Activated CD4-positive, alpha-beta T cell treated with anti-CD3 and anti-CD28 coated beads, Interleukin-2, amount 50 U/mL, for 16 hours (primary cell): ENCODE results near the gene LHFPL6.
A peak's percentile ranks its signal among the peaks of the same experiment; 100 is the strongest.
"Not testable (repeated sequence)": the region's sequence is repeated elsewhere in the genome, so short reads cannot be mapped to it uniquely, and the experiment has no call there.

Experiments used
- DNase-seq: peaks from one replicate; pipeline ENCODE4 v3.0.0-alpha.2; 2020

The LHFPL6 gene

DNA sequence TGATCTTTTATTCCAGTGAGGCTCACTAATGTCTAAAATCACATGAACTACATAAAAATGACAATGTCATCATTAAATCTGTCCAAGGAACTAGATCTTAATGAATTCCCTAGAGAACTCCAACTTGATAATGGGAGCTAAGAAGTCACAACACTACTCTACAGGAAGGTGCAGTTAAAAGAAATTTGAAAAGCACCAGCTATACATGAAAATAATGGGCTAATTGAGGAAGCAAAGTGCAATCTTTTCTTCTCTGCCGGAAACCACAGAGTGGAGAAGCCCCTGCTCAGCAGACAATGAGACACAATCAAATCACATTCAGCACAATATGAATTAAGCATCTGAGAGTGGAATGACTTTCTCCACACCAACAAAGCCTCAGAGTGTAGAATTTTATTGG is 261.7 kb downstream of the LHFPL6 start:
- DNase-seq = no peak

DNA sequence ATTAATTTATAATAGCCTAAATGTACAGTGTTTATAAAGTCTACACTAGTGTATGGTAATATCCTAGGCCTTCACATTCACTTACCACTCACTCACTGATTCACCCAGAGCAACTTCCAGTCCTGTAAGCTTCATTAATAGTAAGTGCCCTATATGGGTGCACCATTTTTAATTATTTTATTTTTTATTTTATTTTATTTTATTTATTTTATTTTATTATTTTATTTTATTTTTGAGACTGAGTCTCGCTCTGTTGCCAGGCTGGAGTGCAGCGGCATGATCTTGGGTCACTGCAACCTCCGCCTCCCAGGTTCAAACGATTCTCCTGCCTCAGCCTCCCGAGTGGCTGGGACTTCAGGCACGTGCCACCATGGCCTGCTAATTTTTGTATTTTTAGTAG is 264.9 kb downstream of the LHFPL6 start:
- not testable (repeated sequence) for DNase-seq

DNA sequence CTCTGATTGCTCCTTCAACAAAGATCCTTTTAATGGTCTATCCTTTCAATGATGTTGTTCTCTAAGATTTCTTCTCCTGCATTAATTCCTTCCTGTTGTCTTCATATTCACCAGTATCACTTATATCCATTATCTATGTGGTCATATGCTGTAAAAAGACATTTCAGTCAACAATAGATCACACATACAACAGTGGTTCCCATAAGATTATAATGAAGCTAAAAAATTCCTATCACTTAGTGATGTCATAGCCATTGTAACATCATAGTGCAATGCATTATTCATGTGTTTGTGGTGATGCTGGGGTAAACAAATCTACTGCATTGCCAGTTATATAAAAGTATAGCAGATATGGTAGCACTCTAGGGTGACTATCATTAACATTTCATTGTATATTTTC is 266.1 kb downstream of the LHFPL6 start:
- DNase-seq = no peak

GRCh38 chr13:39336207-39336606 is 266.8 kb downstream of the LHFPL6 start:
- no peak for DNase-seq

DNA sequence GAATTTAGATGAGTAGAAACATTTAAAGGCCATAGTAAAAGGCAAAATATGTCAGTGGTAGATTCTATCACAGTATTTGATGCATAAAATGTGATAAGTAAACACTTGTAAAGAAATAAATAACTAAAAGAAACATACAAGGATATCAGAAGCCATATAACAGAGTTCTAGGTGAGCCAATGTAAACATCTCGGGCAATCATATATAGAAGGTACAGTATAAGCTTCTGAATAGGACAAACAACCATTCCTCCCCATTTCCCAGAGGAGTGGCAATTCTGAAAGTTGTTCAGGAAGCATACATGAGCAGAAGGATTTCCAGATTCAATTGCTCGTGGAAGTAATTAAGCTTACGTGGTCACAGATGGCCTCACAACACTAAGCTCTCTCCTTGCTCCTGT is 267.3 kb downstream of the LHFPL6 start:
- DNase-seq = no peak

- no peak for DNase-seq
Measured at GRCh38 chr13:39330504-39330903, 272.5 kb downstream of the LHFPL6 start.

- DNase-seq = no peak
Measured at GRCh38 chr13:39329182-39329639, 273.8 kb downstream of the LHFPL6 start.

- no peak for DNase-seq
Measured at GRCh38 chr13:39327172-39327479, 275.9 kb downstream of the LHFPL6 start.

DNA sequence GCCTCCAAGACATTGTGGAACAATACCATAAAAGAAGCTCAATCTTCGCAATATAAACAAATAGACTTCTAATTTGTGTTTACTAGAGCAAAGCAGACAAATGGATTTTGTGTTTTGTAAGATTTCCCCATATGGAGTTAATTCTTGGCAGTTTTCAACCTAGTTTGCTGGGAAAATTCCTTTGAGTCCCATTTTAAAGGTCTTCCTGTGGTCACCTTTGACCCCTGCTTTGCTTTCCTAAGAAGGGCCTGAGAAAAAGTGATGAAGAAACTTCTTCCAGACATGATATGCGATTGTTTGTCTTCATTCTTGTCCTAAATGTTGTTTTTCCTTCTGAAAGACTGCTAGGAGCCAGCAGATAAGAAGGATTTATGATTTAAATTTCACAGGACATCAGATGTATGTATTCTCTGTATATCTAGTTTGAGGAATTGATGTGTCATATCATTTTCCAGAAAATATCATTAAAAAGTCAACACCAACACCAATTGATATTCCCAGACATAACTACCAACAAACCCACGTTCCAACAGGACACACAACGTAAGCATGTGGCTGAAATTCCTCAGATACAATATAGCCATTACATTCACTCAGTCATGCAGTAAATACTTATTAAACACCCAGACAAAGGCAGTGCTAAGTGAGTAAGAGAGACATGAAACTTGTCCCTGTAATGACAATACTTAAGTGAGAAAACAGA is 276.4 kb downstream of the LHFPL6 start:
- no peak for DNase-seq

GRCh38 chr13:39324806-39325311 is 278.1 kb downstream of the LHFPL6 start:
- no peak for DNase-seq

- no peak for DNase-seq
Measured at GRCh38 chr13:39322836-39323585, 280.0 kb downstream of the LHFPL6 start.

DNA sequence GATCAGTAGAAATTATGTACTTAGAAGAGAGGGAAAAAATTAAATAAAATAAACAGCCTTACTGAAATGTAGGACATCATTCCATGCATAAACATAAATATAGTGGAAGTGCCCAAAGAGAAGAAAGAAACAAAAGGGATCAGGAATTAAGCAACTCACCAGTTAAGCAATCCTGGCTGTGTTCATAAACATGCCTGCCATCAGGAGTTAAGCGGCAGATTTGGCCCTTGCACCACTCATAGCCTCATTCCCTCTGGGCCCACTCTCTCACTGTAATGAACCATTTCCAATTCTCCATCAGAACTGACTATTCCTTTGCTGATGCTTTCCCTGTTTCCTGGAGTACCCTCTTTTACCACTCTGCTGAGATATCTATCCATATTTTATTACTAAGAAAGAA is 281.4 kb downstream of the LHFPL6 start:
- no peak for DNase-seq

DNA sequence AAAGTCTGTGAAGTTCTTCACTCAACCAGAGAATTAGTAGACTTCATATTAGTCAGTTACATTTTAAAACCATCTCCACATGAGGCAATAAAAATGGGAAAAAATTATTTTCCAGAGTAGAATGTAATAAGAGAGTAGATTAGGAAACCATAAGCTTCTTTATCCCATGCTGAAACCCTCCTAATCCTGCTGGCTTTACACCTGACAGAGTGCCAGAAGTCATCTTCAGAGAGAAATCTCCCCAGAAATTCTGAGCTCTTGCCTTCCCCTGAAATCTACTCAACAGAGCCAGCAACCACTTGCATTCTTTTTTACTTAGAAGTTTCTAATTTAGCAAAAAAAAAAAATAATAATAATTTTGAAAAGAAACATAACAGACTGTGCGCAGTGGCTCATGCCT is 284.8 kb downstream of the LHFPL6 start:
- no peak for DNase-seq

DNA sequence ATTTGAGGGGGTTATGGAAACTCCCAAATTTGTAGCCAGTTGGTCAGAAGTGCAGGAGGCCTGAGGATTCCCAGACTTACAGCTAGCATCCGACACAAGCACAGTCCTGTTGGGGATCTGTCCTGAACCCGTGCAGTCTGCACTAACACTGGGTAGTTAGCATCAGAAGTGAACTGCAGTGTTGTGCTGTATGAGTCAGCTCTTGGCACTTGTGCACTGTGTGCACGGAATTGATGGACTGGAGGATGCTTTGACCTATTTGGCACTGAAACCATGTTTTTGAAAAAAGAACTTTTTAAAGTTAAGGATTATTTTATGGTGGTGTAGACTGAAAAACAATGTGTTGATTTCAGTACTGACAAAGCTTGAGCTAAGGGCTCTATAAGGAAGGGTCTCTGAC is 285.7 kb downstream of the LHFPL6 start:
- no peak for DNase-seq

GRCh38 chr13:39315796-39316195 is 287.2 kb downstream of the LHFPL6 start:
- no peak for DNase-seq

DNA sequence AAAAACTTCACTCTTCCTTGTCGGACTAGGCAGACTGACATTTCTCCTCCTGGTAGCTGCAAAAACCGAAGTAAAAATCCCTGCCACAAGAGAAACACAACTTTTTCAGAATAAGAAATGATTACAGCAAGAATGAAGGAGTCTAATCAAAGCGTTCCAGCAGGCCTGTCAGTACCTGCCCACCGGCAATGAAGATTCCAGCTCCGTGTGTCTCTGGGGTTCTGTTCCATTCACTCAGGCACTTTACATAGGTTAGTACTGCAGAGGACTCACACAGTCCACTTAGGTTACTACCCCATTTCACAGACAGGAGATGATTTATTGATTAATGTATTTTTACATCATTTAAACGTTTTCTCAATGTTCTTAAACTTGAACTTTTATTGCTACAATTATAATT is 289.3 kb downstream of the LHFPL6 start:
- DNase-seq = no peak

DNA sequence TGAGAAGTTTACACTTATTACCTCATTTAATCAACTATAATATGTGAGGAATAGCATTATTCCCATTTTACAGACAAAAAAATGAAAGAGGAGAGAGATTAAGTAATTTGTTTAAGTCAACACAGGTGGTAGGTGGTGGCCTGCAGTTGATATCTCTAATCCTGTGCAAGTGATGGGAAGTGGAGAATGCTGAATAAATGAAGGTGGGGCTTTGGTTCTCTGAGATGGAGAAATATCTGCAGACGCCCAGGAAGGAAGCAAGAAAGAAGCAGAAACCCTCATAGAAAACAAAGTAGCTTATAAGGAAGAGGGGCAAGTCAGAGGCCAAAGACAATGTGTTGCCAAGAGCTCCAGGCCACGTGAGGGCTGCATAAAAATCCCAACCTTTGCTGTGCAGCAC is 290.4 kb downstream of the LHFPL6 start:
- DNase-seq = no peak

GRCh38 chr13:39311619-39312018 is 291.4 kb downstream of the LHFPL6 start:
- no peak for DNase-seq

GRCh38 chr13:39310961-39311360 is 292.0 kb downstream of the LHFPL6 start:
- no peak for DNase-seq

DNA sequence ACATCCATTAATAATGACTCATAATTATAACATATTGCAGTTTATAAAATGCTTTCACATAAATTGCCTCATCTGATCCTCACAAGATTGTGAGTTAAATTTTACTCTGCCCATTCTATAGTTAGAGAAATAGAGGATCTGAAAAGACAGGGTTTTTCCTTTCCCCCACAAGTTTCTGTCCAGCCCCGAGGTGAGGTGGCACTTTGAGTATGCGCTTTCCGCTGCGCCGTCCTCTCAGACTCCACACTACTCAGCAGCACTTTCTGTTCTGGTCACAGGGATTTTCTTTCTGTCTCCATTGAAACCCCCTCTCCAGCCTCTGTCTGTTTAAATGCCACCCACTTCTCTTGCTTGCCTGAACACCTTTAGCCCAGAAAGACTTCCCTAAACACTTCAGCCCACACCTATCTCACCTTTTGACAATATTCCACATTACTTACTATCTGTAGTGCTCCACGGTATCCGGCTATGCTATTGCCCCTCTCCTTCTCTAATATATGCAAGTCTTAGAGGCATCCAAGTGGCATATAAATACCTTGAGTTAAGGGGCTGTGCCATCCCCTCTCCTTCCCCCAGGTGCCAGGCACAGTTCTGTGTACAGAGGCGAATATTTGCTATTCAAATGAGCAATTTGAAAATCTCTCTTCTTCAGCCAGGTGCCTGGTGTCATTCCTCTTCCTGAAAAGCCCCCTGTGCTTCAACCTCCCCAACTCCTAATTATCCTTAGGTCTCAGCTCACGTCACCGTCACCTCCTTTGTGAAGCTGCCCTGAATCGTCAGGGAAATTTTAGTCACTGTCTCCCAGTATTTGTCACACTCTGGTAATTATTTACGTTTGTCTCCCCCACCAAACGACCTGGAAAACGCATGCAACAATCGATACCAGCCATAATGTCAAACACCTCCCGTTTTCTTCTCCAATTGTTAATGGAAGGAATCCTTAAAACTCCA is 296.1 kb downstream of the LHFPL6 start:
- peak; percentile 46 for DNase-seq

- DNase-seq = no peak
Measured at GRCh38 chr13:39302820-39303219, 300.2 kb downstream of the LHFPL6 start.

GRCh38 chr13:39298951-39299350 is 304.0 kb downstream of the LHFPL6 start:
- no peak for DNase-seq

DNA sequence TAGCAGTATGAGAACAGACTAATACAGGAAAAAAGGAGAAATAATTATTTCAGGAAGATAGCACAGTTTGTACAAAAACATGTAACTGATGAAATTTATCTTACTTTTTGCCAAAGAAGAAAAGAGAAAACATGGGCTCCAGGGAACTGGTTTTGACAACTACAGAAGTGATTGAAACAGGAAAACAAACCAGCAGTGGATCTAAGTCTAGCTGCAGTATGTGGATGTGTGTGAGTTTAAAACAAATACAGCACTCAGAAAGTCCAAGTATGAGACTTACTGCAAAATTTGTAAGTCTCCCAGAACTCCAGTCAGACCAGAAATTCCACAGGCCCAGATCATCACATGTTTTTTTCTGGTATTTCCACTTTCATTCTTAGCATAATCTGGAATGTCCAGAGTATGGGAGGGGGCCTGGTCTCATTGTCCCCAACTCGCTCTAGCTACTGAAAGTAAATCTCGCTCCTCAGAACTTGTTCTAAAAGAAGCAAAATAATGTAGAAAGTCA is 305.3 kb downstream of the LHFPL6 start:
- no peak for DNase-seq
